Cardiac atrium fibroblast (primary cell): ENCODE measurements around the gene EEF2. TPM values are rescaled to one million over a fixed set of nuclear protein-coding genes. Genes with fewer than 3 reads are reported as not detected.

Source experiments
- total RNA-seq: library from RNA; depleted of rRNA; stranded (reverse); fragments of >200 nt; gene quantifications from 2 replicates; pipeline ENCODE4 v1.2.3, GENCODE V29; 2015

EEF2 gene
- total RNA-seq: 3,114 and 3,417 TPM in 2 replicates

DNA sequence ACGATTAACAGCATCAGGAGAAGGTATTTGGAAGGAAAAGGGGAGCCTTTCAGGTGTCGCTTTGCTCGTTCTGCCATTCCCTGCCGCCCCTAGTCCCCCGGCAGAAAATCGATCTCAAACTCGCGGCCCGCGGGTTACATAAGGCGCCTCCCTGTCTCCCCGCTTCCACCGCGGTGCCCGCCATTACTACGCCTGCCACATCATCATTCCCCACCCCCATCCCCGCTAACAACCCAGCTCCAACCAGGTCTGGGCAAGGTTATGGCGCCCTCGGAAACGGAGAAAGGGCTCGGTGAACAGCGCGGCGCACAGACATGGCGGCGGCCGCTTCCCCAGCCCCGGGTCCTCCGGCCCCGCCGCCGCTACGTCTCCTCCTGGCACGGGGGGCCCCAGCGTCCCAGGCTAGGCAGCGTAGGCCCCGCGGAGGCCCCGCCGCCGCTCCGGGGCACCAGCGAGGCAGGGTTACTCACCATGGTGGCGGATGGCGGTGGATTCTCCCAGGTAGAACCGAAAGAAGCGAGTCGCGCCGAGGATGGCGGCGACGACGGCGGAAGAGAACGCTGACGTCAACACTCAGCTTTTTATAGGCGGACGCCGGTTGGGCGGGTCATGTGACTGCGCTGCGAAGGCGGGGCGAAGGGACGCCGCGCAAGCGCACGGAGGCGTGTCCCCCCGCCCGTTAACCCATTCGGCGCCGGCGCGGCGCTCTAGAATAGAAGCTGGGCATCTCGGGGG, at the start of gene EEF2:
TSS of gene EEF2 (minus strand) at position 556 of the 735 bp plus-strand sequence. CDS start at position 473, 83 bp downstream.

DNA sequence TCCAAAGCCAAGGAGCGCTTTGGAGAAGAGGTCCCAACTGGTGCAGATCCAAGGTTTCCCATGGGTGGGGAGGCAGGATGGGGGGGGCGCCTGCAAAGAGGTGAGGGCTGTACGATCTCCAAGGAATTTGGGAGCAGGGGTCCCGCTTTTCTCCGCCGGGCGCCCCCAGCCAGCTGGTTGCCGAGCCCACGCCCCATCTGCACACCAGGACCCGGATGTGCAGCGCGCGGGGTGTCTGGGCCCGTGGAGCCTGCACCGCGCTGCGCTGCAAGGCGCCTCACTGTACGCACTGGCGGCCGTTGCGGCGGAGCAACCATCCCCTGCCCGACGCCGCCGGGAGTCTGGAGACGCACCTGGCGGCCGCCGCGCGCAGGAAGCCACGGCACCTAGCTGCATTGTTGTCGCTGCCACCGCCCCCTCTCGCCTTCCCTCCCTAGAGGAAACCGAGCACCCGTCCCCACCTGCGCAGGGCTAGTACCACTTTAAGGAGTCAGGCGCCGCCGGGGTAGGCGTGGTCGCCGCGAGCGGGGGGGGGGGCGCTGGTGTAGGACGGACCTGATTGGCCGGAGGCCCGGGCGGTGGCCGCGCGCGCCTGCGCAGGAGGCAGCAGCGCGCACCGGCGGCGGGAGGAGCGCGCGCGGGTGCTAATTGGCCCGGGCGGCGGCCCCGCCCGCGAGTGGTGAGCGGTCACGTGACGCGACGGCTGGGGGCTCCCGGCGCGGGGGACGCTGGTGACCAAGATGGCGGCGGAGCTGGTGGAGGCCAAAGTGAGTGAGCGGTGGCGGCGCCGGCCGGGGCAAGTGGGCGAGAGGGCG, 22.0 kb upstream of the EEF2 start, which contains the start of gene PIAS4:
TSS of gene PIAS4 (plus strand) at position 716 of the 815 bp plus-strand sequence. CDS start at position 741, 25 bp downstream.

DNA sequence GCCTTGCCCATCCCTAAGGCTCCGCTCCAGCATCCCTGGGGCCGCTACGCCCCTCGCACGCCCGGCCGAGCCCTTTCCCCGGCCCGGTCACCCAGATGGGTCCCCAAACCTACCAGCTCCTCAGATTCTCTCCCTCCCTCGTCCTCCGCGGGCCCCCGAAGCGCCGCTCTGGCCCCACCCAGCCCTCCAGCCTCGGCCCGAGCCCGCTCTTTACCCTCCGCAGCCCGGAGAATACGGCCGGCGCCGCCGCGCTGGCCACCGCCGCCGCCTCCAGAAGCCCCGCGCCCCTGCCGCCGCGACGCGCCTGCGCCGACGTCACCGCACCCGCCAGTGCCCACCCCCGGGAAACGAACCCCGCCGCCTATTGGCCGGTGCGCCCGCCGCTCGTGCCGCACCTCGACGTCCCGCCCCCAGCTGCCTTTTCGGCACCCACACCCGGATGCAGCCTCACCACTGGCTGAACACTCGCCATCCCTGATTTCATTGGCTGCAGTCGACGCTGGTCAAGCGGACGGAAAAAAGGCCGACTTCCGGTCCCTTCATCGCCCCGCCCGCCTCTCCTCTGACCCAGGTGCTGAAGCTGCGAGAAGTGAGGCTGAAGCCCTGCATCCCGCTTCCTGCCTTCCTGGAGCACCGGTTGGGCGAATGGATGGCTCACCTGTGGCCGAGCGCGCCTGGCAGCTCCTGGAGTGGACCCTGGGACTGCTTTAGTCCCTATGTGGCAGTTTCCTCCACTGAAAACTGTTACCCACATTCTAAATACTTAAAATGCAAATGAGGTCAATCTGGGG, 14.3 kb downstream of the EEF2 start, which contains the start of gene DAPK3:
TSS of gene DAPK3 (minus strand) at position 292 of the 791 bp plus-strand sequence. CDS start 1,364 bp downstream, outside the sequence.

DNA sequence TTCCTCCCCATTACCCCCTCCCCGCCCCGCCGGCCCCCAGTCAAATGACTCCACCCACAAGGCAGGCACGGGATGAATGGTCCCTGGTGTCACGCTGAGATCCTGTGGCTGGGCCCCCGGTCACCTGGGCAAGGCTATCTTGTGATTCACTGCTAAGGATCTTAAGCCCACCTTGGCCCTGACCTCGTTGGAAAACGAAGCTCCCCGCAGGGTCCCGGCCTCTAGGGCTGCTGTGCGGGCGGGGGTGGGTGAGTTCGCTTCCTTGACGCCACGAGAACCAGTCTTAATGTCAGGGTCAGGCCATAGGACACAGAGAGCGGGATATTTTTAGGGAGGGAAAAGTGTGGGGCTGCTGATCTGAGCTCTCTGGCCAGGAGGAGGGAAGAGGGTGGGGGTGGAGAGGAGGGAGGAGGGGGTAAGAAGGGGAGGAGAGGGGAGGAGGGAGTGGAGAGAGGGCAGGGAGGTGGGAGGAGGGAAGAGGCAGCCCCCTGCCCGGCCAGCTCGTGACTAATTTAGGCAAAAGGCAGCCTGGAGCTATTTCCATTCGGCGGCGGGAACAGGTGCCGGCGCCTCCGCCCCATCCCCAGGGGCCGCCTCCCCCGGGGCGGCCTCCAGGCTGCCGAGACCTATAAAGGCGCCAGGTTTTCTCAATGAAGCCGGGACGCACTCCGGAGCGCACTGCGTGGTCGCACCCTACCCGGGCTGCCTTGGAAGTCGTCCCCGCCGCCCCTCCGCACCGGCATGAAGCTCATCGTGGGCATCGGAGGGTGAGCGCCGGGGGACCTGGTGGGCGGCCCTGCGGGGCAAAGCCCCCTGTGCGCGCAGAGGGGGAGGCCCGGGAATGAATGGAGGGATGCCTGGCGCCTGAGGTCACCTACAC, 52.1 kb downstream of the EEF2 start, which contains the start of gene NMRK2:
TSS of gene NMRK2 (plus strand) at position 139 of the 880 bp plus-strand sequence. CDS start at position 742, 603 bp downstream.

Other genes starting within 250 kb of the EEF2 start
- gene APBA3, start 223.8 kb downstream of the EEF2 start, total RNA-seq: 17.9 and 25.6 TPM in 2 replicates
- 51.7 and 57.4 TPM in 2 replicates for gene MRPL54, start 222.8 kb downstream of the EEF2 start, total RNA-seq
- gene RAX2, start 213.2 kb downstream of the EEF2 start, total RNA-seq: not detected in 2 replicates
- not detected in 2 replicates for gene MATK, start 199.1 kb downstream of the EEF2 start, total RNA-seq
- gene ZFR2, start 116.4 kb downstream of the EEF2 start, total RNA-seq: not detected in 2 replicates
- not detected in 2 replicates for gene ATCAY, start 104.8 kb downstream of the EEF2 start, total RNA-seq
- not detected in 2 replicates for gene NMRK2, start 52.4 kb downstream of the EEF2 start, total RNA-seq
- gene DAPK3, start 14.4 kb downstream of the EEF2 start, total RNA-seq: 81.3 and 105 TPM in 2 replicates
- gene PIAS4, start 22.3 kb upstream of the EEF2 start, total RNA-seq: 14.6 and 18.2 TPM in 2 replicates
- 26.9 and 27.3 TPM in 2 replicates for gene ZBTB7A, start 81.4 kb upstream of the EEF2 start, total RNA-seq
- gene MAP2K2, start 138.7 kb upstream of the EEF2 start, total RNA-seq: 177 and 212 TPM in 2 replicates
- not detected in 2 replicates for gene CREB3L3, start 168.2 kb upstream of the EEF2 start, total RNA-seq
- gene SIRT6, start 197.1 kb upstream of the EEF2 start, total RNA-seq: 12.6 and 64.3 TPM in 2 replicates
- 0.49 and 0.90 TPM in 2 replicates for gene ANKRD24, start 197.2 kb upstream of the EEF2 start, total RNA-seq
- gene EBI3, start 244.1 kb upstream of the EEF2 start, total RNA-seq: 0.18 and 3.4 TPM in 2 replicates